CD4-positive, alpha-beta T cell treated with Interleukin-2 at 100 ng/mL for 4 hours (primary cell): ENCODE measurements around the gene RELN.
"Not testable (repeated sequence)": the region's sequence is repeated elsewhere in the genome, so short reads cannot be mapped to it uniquely, and the experiment has no call there.

Experiments
- DNase-seq: peaks from one replicate; pipeline ENCODE4 v3.0.0-alpha.2; 2020; ENCODE audit warnings: low spot score

Gene RELN

GRCh38 chr7:103560136-103560535 lies 429.3 kb downstream of the RELN start:
- no peak for DNase-seq

GRCh38 chr7:103551016-103551415 lies 438.4 kb downstream of the RELN start:
- DNase-seq = no peak

- no peak for DNase-seq
Observed at GRCh38 chr7:103549786-103550185, 439.7 kb downstream of the RELN start.

- DNase-seq = no peak
Observed at GRCh38 chr7:103547451-103548284, 441.8 kb downstream of the RELN start.

GRCh38 chr7:103542470-103542869 lies 447.0 kb downstream of the RELN start:
- no peak for DNase-seq

- DNase-seq = no peak
Observed at GRCh38 chr7:103541947-103542346, 447.5 kb downstream of the RELN start.

- DNase-seq = no peak
Observed at GRCh38 chr7:103541026-103541425, 448.4 kb downstream of the RELN start.

GRCh38 chr7:103540338-103540737 lies 449.1 kb downstream of the RELN start:
- DNase-seq = no peak

- DNase-seq = no peak
Observed at GRCh38 chr7:103539875-103540274, 449.6 kb downstream of the RELN start.

GRCh38 chr7:103538964-103539709 lies 450.3 kb downstream of the RELN start:
- DNase-seq = no peak

- DNase-seq = no peak
Observed at GRCh38 chr7:103533761-103534160, 455.7 kb downstream of the RELN start.

- DNase-seq = no peak
Observed at GRCh38 chr7:103532955-103533354, 456.5 kb downstream of the RELN start.

- DNase-seq = no peak
Observed at GRCh38 chr7:103528152-103528551, 461.3 kb downstream of the RELN start.

GRCh38 chr7:103525937-103526336 lies 463.5 kb downstream of the RELN start:
- DNase-seq = no peak

- DNase-seq = no peak
Observed at GRCh38 chr7:103524042-103524907, 465.2 kb downstream of the RELN start.

- no peak for DNase-seq
Observed at GRCh38 chr7:103521937-103522336, 467.5 kb downstream of the RELN start.

GRCh38 chr7:103504505-103505135 lies 484.8 kb downstream of the RELN start:
- DNase-seq = no peak

GRCh38 chr7:103501206-103501605 lies 488.3 kb downstream of the RELN start:
- no peak for DNase-seq

GRCh38 chr7:103499976-103500375 lies 489.5 kb downstream of the RELN start:
- DNase-seq = no peak

- no peak for DNase-seq
Observed at GRCh38 chr7:103487419-103487818, 502.0 kb downstream of the RELN start.

GRCh38 chr7:103486873-103487272 lies 502.6 kb downstream of the RELN start:
- not testable (repeated sequence) for DNase-seq

- DNase-seq = no peak
Observed at GRCh38 chr7:103480771-103481170, 508.7 kb downstream of the RELN start.
